NOMO-1 (cell line): ENCODE measurements around the gene B4GALNT1.
"Not testable (repeated sequence)": the region's sequence is repeated elsewhere in the genome, so short reads cannot be mapped to it uniquely, and the experiment has no call there.

Experiments
- DNase-seq, 2 experiments: peaks; one replicate each; lab custom pipeline; 2025; ENCODE audit not compliant: unreplicated experiment in 2 of 2; lab: John Stamatoyannopoulos, UW

Gene B4GALNT1

DNA sequence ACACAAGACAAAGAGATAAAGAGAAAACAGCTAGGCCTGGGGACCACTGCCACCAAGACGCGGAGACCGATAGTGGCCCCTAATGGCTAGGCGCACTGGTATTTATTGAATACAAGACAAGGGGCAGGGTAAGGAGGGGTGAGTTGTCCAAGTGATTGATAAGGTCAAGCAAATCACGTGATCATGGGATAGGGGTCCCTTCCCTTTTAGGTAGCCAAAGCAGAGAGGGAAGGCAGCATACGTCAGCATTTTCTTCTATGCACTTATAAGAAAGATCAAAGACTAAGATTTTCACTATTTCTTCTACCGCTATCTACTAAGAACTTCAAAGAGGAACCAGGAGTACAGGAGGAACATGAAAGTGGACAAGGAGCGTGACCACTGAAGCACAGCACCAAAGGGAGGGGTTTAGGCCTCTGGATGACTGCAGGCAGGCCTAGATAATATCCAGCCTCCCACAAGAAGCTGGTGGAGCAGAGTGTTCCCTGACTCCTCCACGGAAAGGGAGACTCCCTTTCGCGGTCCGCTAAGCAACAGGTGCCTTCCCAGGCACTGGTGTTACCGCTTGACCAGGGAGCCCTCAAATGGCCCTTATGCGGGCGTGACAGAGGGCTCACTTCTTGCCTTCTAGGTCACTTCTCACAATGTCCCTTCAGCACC is 43.9 kb downstream of the B4GALNT1 start:
- not testable (repeated sequence) for DNase-seq

DNA sequence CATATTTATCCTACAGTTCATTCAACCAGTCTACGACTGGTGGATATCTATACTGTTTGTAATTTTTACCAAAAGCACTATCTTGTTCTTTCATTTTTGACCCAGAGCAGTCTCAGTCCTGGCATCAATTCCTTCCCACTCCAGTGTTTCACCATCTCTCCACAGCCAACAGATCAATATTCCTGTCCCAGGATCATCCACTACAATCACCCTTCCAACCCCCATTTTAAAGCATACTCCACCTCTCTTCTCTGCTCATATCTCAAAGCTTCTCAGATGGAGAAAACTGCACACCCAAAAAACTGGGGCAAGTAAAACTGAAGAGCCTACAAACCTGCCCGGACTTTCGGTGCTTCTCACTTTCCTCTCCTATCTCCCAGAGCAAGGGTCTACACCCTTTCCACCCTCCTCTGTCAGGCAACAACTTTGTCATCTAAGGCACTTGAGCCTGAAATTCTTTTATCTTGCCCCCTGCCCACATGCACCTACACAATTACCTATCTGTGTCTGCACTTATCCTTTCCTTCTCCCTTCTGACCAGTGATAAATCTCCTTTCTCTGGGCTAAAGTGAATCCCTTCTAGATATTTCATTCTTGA is 46.1 kb downstream of the B4GALNT1 start:
- DNase-seq: no peak

DNA sequence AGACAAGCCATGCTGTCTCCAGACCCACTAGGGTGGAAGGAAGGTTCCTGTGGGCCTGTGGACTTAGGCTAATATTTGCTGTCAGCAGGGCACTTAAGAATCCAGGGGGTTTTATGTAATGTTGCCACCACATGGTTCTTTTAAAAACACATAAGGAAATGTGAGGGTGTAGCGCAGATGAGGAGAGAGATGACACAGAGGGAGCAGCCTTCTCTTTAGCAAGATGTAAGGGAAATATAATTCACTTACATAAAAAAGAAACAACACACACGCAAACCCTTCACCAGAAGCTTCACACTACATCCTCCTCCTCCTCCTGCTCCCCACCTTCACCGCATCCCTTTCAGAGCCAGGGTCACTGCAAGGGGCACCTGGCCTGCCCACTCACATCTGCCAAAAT is 46.9 kb downstream of the B4GALNT1 start:
- no peak for DNase-seq

- DNase-seq: no peak
Observed at GRCh38 chr12:57585156-57585555, 47.8 kb downstream of the B4GALNT1 start.

- DNase-seq: peak; percentile 49 to 50
Observed at GRCh38 chr12:57584690-57585089, 48.3 kb downstream of the B4GALNT1 start.

GRCh38 chr12:57584050-57584449 is 49.0 kb downstream of the B4GALNT1 start:
- DNase-seq: no peak

DNA sequence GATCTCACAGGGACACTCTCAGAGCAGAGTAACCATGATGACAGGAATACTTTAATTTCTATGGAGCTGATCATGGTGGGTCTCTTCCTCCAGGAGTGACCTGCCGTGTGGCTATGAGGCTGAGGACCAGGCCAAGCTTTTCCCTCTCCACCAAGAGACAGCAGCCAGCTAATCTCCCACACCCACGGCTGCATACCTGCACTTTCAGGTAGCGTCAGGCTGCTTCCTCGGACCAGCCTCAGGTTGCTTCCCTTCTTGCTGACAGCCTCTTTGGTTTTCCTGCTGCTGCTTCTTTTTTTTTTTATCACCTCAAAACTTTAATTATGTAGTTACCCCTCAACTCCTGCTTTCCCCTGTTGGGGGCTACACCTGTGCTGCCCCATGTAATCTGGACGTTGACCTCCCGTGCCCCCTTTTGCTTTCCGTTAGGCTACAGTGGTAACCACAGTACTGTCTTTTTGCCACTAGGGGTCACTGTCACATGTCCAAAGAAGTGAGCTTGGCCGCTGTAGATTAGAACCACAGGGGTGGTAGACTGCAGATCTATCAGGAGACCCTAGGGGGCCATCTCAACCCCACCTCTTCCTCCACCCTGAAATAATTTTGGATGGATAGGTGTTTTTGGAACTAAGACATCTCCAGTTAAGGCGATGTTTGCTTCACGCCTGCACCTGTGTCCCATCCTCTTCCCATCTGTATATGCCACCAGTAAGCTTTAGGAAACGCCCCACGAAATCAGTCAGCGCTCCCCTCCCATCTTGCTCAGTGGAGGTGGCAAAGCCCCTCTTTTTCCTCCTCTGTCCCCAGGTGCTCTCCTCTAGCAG is 49.8 kb downstream of the B4GALNT1 start:
- peak; percentile 55 to 79 for DNase-seq

DNA sequence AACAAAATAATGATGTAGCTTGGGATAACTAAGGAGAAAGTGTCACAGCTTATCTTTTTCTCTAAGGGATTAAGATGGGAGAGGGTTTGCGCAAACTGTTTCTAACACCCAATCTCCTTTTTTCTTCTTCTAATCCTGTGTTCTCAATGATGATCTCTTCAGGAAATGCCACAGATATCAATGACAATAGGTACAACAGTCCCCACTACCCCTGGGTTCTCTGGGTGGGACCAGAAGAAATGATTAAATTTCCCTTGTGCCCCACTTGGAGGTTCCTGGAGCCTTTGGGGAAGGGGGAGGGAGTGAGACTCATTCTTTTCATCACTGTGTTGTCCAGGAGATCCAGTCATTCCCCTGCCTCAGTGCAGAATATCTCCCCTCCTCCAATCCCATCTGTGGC is 50.6 kb downstream of the B4GALNT1 start:
- no peak for DNase-seq

- DNase-seq: no peak
Observed at GRCh38 chr12:57581802-57582201, 51.2 kb downstream of the B4GALNT1 start.

DNA sequence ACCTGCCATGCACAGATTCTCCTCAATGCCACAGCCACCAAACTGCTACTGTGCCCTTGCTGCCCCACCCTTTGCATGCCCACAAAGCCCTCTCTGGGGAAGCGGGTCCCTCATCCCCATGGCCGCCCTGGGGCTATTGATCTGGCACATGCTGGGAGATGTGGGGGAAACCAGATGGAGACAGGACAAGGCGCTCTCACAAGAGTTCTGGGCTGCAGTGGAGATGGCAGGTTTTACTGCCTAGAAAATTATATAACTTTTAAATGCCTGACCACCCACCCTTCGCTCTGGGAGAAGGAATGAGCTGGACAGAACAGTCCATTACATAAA is 52.6 kb downstream of the B4GALNT1 start:
- DNase-seq: no peak

GRCh38 chr12:57579677-57580465 is 53.1 kb downstream of the B4GALNT1 start:
- no peak for DNase-seq

GRCh38 chr12:57579011-57579410 is 54.0 kb downstream of the B4GALNT1 start:
- DNase-seq: no peak

DNA sequence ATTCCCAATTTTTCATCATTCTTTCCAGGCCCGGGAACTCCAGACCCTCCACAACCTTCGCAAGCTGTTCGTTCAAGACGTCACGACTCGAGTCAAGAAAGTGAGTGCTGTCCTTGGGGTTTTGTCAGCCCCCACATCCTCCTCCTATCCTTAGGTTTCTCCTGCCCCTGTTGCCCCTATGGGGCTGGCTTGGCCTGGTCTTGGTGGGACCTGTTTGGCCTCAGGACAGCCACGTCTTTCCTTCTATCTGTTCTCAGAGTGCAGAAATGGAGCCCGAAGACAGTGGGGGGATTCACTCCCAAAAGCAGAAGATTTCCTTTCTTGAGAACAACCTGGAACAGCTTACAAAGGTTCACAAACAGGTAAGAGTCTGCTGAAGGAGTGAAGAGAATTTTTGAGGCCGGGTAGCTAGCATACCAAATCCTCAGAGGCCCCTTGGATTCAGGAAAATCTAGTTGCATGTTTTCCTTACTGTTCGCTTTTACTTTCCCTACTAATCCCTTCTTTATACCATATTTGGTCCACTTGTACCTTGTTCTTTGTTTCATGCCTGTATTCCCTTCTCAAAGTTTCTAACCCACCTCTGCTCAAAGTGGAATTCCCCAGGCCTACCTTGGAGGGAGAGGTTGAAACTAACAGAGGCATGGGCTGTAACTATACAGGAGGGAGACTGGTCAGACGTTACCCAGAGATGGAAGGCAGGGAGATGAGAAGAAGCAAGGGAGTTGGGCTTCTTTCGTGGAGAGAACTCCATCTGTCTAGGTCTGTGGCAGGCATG is 54.8 kb downstream of the B4GALNT1 start:
- no peak for DNase-seq

- no peak for DNase-seq
Observed at GRCh38 chr12:57576613-57577160, 56.3 kb downstream of the B4GALNT1 start.
